ENCODE data around the gene TDRD15.

GRCh38 chr2:21181957-21182356 is 58.2 kb downstream of the TDRD15 start:
- TF ChIP-seq CTCF (IDR thresholded peaks at IDR 0.05) (no peak), ZFX (IDR thresholded peaks at IDR 0.05; ENCODE audit: borderline replicate concordance) (no peak)
